Left forelimb (tissue), 1 donor: ENCODE measurements around the gene PTGES3L.

Source experiments
- DNase-seq: peaks from one replicate; pipeline ENCODE4 v3.0.0-alpha.2; 2018; ENCODE audit warnings: low spot score

The PTGES3L gene

DNA sequence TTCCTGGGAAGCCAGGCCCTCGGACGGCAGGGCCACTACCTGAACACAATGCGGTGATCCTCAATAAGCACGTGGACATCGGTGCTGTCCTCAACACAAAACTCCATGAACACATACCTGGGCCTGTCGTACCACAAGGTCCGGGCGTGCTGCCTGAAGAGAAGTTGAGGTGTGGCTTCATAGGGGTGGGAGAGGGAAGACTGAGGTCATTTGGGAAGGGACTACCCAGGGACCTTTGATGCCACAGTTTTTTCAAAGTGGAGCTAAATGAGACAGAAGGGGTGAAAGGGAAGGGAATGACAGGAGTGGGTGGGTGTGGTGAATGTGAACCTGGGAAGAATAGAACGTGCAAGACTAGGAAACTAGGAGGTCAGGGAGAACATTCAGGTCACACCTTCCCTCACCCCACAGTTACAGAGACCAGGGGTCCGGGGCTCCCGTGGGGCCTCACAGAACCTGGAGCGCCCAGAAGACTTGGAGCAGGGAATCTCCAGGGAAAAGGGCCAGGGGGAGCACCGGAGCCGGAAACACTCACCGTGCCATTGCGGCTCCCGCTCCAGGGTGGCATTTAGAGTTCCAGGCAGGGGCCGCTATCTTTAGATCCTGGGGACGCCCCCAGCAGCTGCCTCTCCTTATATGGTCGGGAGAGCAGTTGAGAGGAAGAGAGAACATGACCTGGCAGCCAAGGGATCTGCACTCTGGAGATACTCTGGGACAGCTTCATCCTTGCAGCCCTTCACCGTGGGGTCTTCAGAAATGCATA is at the start of gene PTGES3L:
Gene PTGES3L (minus strand): TSS at position 570 of the 763 bp plus-strand sequence. CDS start 27 bp downstream, at position 543.
- DNase-seq: peak; percentile 70

DNA sequence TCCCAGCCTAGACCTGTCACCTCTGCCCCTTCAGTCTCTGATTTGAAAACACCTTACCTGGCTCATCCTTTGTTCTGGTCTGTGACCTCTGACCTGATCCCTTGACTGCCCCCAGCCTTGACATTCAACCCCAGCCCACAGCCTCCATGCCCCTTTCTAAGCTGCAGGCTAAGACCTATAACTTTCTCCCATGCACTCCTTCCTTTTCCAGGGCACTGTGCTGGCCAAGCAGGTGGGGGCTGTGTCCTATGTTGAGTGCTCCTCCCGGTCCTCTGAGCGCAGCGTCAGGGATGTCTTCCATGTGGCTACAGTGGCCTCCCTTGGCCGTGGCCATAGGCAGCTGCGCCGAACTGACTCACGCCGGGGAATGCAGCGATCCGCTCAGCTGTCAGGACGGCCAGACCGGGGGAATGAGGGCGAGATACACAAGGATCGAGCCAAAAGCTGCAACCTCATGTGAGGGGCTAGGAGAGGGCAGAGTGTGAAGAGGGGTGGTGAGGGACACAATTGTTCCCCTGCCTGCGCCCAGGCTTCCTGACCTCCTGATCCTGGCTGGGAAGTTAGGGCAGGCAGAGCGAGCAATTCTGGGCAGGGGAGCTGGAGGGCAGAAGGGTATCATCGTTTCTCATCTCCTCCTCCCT is 48.5 kb upstream of the PTGES3L start:
- DNase-seq: no peak

DNA sequence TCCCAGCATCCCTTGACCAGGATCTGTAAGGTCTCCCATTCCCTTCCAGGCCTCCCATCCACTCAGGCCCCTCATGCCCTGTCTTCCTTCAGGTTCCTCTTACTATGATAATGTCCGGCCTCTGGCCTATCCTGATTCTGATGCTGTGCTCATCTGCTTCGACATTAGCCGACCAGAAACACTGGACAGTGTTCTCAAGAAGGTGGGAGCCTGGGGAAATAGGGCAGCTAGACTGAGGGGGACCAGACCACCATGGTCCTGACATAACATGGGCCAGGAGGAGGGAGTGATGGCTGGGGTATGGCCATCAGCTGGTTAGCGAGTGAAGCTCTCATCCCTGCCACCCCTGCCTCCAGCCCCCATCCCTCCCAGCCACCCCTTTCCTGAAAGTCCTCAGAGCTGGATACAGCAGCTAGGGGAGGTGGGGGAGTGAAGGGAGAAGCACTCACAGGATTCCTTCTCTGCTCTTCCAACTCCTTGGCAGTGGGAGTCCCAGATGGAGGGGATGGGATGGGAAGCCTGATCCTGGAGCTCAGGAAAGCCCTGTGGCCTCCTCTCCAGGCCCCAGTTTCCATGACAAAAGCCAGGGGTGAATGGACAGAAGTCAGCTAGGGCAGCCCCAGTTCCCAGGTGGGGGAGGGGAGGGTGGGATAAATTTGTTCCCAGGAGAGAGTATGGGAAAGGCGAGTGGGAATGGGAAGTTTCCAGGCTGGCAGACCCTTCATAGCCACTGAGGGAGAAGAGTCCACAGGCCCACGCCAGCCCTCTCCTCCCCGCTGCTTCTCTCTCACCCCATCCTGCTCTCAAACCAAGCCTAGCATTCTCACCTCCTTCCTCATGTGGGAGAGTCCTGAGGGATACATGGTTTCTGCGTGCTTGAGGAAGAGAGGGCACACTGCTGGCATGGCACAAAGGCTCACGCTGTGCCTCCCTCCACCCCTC is 47.5 kb upstream of the PTGES3L start:
- no peak for DNase-seq

DNA sequence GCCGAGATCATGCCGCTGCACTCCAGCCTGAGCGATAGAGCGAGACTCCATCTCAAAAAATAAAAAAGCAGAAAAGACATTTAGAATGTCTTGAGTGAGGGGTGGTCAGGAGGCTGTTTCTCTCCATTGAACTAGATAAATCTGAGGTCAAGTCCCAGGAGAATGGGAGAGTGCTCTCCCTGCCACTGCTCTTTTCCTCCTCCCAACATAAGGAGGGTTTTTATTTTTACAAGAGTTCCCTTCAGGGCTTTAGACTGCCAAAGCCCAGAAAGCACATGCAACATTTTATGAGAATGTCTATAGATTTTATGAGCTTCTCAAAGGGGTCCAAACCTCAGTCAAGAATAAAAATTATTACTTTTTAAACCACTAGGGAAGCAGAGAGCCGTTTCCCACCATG is 46.7 kb upstream of the PTGES3L start:
- no peak for DNase-seq

DNA sequence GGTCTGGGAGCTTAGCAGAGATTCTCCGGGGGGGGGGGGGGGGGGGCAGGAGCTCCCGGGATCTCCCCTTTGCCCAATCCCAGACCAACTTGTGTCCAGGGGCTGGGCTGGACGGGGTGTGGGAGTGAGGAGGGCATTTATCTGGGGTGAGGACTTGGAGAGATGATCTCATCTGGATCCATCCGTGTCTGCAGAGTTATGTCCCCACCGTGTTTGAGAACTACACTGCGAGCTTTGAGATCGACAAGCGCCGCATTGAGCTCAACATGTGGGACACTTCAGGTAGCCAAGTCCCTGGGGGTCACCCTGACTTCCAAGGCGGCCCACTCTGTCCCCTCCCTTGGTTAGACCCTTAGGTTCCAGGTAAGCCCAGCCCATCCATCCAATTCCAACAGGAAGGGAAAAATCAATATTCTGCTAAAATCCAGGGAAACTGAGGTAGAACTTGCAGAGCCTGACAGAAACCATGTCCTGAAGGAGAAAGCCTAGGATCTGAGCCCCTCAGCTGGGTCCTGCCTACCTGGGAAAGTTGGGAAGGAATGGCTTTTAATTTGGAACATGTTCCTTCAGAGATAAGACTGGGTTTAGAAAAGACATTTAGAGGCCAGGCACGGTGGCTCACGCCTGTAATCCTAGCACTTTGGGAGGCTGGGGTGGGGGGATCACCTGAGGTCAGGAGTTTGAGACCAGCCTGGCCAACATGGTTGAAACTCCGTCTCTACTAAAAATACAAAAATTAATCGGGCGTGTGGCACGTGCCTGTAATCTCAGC is 46.1 kb upstream of the PTGES3L start:
- DNase-seq: no peak

DNA sequence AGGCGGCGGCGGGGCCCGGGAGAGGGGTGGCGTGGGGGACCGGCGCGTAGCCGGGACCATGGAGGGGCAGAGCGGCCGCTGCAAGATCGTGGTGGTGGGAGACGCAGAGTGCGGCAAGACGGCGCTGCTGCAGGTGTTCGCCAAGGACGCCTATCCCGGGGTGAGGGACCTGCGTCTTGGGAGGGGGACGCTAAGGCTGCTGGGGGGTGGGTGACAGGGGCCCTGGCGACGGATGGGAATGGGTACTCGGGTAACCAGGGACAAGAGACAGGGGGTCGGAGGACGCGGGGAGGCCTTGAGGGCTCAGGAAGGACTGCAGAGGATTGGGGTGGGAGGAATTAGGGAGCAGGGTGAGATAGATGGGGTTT is 45.4 kb upstream of the PTGES3L start:
- no peak for DNase-seq

DNA sequence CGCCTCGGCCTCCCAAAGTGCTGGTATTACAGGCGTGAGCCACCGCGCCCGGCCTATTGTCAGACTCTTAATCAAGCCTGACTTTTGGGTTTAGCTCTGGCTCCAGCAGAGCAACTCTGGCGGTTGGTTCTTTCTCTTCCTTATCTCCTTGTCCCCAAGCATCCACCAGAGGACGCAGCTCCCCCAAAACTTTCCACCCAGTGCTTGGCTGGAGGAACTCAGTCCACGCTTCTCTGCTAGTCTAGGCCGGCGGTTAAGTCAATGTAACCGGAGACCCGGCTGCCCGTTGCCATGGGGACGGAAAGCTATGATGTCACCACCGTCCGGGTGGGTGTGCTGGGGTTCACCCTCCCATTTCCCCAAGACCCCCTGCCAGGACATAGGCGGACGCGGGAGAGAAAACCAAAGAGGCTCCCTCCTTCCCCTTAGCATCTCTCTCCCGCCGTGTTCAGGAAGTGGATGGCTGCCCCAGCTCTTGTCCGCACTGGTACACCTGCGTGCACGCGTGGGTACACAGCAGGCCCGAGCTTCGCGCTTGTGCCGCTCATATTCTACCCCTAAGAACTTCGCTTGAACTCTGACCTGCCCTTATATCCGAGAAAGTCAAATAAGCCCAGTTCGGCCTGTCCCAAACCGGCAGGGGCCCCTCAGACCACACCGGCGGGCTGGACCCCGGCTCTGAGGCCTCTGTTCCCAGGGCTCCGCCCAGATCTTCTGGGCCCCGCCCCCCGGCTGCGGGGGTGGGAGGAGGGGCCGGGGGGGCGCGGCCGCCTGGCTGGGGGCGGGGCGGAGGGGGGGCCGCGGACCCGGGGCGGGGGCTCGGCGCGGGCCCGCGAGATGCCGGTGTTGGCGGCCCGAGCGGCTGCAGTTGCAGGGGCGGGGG is 44.8 kb upstream of the PTGES3L start, which contains the start of gene RND2:
Gene RND2 (plus strand): TSS at position 825 of the 883 bp plus-strand sequence. CDS start 117 bp downstream, outside the sequence.
- peak; percentile 92 for DNase-seq

DNA sequence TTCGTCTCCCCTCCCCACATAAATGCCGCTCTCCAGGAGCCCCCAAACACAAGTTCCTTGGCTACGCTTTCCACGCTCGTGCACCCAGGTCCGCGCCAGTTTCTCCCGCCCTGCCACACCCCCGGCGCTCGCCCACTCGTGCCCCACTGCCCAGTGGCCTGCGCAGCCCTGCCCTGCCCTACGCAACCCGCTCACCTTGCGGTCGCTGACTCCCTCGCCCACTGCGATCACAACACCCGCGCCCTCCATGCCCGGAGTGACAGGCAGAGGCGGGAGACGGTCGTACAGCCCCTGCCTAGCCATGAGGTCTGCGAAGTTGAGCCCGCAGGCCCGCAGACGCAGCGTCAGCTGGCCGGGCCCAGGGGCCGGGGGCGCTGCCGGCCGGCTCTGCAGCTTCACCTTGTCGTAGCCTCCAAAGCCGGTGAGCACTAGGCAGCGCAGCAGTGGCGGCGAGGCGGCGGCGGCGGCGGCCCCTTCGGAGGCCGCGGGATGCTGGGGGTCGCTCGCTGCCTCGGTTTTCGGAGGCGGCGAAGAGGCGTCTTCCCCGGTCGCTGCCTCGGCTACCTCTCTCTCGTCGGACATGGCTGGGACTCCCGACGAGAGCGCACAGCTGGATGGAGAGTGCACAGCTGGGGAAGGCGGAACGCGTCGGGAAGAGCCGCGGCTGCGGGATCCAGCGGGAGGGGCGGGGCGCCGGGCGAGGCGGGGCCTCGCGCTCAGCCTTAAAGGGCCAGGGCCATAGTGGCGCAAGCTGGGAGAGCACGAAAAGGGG is 42.0 kb upstream of the PTGES3L start, which contains the start of gene VAT1:
Gene VAT1 (minus strand): TSS at position 645 of the 772 bp plus-strand sequence. CDS start 63 bp downstream, at position 582.
- DNase-seq: peak; percentile 89

DNA sequence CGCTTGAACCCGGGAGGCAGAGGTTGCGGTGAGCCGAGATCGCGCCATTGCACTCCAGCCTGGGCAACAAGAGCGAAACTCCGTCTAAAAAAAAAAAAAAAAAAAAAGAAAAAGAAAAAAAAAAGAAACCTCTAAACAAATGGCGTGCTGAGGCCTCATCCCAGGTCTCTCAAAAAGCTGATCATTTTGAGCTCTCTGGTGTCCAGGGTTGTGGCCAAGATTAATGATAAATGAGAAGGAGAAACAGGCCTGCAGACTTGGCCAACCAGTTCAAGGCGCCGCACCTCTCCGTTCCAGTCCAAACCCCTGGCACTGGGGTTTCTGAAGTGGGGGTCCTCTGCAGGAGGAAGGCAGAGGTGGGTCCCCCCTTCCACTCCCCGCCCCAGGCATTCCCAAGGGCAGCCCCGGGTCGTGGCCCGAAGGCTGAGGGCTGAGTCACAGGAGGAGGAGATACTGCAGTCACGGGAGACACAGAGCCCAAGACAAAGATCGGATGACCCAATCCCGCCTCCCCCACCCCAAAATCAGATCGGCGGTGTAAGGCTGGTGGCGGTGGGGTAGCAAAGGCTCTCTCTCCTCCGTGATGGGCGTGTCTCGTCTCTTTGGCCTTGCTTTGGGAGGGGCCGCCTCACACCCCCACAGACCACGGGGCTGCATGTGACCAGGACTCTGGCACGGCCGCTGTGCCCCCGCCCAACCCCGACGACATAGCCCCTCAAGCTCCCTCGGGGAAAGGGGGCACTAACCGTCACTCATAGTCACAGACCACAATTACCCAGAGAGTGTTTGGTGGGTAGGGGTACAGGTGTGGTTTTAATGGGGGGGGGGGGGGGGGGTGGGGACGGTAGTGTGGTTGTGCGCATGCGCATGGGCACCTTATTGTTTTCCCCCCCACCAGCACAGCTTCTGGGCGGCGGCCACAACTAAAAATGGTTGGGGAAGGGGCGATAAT is 41.2 kb upstream of the PTGES3L start:
- DNase-seq: peak; percentile 78

DNA sequence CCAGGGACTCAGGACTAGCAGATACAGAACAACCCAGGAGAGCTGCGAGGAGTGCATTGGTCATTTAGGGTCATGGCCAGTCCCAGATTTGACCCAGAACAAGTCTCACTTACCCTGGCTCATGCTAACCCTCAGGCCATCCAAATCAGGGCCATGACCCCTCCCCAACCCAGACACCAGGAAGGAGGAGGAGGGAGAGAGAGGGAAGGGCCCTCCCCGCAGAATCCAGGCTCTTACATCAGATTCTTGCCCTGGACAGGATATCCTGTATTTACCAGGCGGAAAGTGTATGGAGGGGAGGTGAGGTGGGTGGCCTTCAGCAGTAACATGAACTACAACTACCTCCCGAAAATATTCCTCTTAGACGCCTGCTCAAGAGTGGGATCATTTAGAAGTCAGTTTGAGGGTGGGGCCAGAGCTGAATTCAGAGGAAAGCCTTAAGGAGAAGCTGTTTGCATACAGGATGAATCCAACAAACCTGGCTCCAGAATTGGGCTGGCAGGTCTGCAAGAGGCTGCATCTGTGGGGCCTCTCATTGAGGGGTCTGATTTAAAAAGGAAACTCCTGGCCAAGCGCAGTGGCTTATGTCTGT is 40.2 kb upstream of the PTGES3L start:
- DNase-seq: no peak

DNA sequence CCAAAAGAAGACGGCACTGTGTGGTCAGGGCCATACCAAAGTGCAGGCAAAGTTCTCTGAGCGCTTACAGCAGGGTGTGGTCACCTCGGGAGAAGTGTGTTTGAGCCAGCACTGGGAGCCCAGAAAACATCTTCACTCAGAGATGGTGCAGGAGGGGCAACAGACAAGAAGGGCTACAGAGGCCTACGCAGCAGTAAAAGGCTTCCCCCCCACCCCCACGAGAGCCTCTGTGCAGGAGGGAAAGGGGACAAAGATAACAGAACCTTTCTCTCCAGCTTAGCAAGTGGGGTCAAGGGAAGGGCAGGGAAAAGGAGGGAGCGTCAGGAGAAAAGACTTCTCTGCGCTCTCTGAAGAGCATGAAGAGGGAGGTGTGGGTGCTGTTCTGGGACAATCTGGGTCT is 39.5 kb upstream of the PTGES3L start:
- no peak for DNase-seq

DNA sequence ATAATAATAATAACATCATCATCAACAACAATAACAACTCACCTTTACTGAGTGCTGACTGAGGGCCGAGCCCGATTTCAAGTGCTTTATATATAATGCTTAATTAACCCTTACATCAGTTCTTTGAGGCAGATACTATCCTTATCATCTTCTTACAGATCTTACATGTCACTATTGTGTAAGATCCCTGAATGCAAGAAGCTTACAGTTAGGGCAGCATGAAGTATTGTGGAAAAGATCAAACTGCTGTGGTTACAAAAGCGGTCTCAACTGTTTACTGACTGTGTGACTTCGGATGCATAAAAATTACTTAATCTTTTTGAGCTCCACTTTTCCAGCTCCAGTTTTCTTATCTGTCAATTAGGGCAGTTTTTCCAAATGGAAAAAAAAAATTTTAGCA is 39.1 kb upstream of the PTGES3L start:
- DNase-seq: no peak

DNA sequence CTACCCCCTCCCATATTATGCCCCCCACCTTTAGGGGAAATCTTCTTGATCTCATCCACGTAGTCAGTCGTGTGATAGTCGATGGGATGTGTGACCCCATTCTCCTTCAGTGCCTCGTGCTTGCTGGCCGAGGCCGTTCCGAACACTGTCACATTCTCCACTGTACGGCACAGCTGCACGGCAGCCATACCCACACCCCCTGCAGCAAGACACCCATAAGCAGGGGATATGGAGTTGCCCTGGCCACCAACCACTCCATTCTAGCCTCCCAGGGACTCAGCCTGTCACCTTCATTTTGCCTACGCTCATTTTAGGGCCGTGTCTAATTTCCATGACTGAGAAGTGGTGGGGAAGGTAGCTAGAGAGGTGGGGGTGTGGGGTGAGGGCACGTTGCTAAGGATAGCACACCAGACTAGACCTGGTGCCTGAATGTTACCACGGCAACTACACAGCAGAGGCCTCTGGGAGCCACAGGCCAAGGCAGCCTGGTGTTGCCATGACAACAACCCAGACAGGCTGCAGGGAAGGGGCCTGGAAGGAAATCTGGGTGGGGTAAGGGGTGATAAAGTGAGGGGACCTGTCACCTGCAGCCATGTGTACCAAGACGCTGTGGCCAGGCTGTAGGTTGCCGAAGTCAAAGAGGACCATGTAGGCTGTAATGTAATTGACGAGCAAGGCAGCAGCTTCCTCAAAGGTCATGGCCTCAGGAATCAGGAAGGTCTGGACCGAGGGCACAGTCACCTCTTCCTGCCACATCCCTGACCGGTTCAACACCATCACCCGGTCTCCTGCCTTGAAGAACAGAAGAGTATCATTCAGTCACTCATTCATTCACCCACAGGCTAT is 38.4 kb upstream of the PTGES3L start:
- DNase-seq: no peak

DNA sequence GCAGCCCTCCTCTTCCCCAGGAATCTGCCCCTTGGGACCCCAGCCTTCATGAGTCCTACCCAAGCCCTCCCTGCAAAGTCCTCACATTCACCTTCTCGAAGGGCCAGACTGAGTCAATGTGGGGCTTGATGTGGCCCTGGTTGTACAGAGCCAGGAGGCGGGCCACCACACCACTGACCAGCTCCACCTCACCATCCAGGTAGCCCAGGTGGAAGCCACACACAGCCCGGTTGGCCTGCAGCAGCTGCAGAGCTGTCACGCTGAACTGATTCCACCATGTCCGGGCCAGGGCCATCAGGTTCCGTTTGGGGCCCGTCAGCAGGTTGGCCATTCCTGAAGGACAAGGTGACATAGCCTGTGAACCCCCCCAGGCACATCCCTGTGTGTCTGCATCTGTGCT is 36.3 kb upstream of the PTGES3L start:
- DNase-seq: no peak

DNA sequence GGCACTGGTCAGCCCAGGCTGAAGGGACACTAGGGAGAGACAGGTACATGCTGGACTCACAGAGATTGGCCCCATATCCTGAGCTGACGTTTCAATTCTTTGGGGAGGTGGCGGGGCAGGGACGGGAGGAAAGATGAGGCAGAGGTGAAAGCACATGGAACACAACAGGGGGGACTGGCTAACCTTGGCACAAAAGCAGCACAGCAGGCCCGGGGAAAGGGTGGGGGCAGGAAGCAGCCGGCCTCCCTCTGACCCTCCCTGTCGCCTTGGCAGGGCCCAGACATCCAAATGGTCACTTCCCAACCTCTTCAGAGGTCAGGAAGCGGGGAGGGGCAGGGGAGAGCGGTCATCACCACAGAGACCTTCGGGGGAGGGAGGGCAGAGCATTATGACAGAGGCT is 35.7 kb upstream of the PTGES3L start:
- no peak for DNase-seq

DNA sequence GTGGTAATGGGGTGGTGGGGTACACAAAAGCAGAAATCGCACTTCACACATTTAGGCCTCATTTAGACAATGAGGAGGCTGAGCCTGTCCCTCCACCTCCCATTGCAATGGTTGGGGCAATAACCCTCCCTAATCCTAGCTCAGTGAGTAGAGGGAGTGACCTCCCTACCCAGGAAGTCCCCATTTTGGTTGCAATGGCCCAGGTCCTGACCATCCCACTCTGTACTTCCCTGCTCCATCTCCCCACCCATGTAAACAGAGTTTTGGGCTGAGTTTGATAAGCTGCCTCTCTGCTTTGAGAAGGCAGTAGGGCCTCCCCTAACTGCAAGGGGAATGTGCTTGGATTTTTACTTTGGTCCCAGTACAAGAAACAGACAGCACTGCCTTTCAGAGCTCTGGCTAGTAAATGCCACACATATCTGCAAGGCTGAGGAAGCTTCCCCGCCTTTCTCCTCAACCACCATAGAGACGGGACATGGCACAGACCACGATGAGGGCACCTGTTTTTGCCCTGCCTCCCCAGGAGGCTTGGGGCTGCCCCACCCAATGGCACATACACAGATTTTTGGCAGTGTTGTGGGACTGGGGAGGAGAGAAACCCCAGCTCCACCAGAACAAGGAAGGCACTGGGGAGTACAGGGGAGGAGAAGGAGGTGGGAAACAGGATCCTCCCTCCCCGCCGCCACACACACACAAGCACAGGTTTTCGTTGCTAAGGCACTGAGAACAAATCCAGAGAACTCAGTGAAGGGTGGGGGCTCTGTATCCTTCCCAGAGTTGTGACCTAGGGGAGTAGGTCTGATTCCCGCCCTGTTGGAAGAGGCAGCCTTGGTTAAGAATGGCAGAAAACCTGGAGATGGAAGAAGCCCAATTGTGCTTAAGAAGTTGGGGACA is 35.0 kb upstream of the PTGES3L start:
- DNase-seq: no peak
